GM23338 (cell line): ENCODE measurements around the gene ARAP1. TPM values are rescaled to one million over a fixed set of nuclear protein-coding genes. Genes with fewer than 3 reads are reported as not detected.
A peak's percentile ranks its signal among the peaks of the same experiment; 100 is the strongest.

Experiments
- ATAC-seq: fragments of 200-7000 bp; cut with Tn5 transposase; 3 replicates; pipeline ENCODE4 v1.9.1; 2020
- DNase-seq: peaks from one replicate; pipeline ENCODE4 v3.0.0-alpha.2; 2015; ENCODE audit warnings: low spot score
- H2AFZ ChIP-seq: fragments of 200-600 bp; sonication (generic); 2 replicates; pipeline ENCODE4 v1.8.0; 2016; ENCODE audit warnings: antibody characterized with exemption, mild to moderate bottlenecking, moderate library complexity
- H3F3A ChIP-seq: fragments of 200-600 bp; sonication (generic); replicated peaks from 2 replicates; pipeline ENCODE4 v1.8.0; 2017; ENCODE audit warnings: antibody characterized with exemption, mixed run types, low read depth
- H3K27ac ChIP-seq: fragments of 200-600 bp; sonication (generic); 2 replicates; pipeline ENCODE4 v1.6.1; 2016; ENCODE audit warnings: low read depth
- H3K27me3 ChIP-seq: fragments of 200-600 bp; sonication (generic); 2 replicates; pipeline ENCODE4 v1.8.0; 2016; ENCODE audit warnings: mild to moderate bottlenecking, mixed run types, moderate library complexity; ENCODE audit not compliant: insufficient read depth
- H3K36me3 ChIP-seq: fragments of 200-600 bp; sonication (generic); 2 replicates; pipeline ENCODE4 v1.8.0; 2016; ENCODE audit warnings: mild to moderate bottlenecking; ENCODE audit not compliant: insufficient read depth
- H3K4me1 ChIP-seq: fragments of 200-600 bp; sonication (generic); 2 replicates; pipeline ENCODE4 v1.8.0; 2016; ENCODE audit warnings: mild to moderate bottlenecking, moderate library complexity; ENCODE audit not compliant: insufficient read depth
- H3K4me2 ChIP-seq: fragments of 200-600 bp; sonication (generic); 2 replicates; pipeline ENCODE4 v1.7.1; 2017; ENCODE audit warnings: mixed run types
- H3K4me3 ChIP-seq: fragments of 200-600 bp; sonication (generic); 2 replicates; pipeline ENCODE4 v1.6.1; 2016; ENCODE audit warnings: mixed run types
- H3K79me2 ChIP-seq: fragments of 200-600 bp; sonication (generic); replicated peaks from 2 replicates; pipeline ENCODE4 v1.8.0; 2017; ENCODE audit warnings: mild to moderate bottlenecking; ENCODE audit not compliant: insufficient read depth
- H3K9me2 ChIP-seq: fragments of 200-600 bp; sonication (generic); 2 replicates; pipeline ENCODE4 v1.8.0; 2017; ENCODE audit not compliant: insufficient read depth
- H4K20me1 ChIP-seq: fragments of 200-600 bp; sonication (generic); replicated peaks from 2 replicates; pipeline ENCODE4 v1.8.0; 2017; ENCODE audit warnings: mild to moderate bottlenecking; ENCODE audit not compliant: insufficient read depth
- H3K27ac Mint-ChIP-seq: 2 replicates; pipeline ENCODE4 v1.8.0; 2020; ENCODE audit warnings: inconsistent platforms, mild to moderate bottlenecking, moderate library complexity, mixed read lengths
- H3K27me3 Mint-ChIP-seq: 3 replicates; pipeline ENCODE4 v1.8.0; 2022; ENCODE audit warnings: low read depth, mild to moderate bottlenecking, moderate library complexity, mixed read lengths, inconsistent platforms; ENCODE audit not compliant: insufficient read depth, poor library complexity
- H3K36me3 Mint-ChIP-seq: 3 replicates; pipeline ENCODE4 v1.8.0; 2021; ENCODE audit warnings: low read depth, mild to moderate bottlenecking, inconsistent platforms, moderate library complexity, mixed read lengths
- H3K4me1 Mint-ChIP-seq: 3 replicates; pipeline ENCODE4 v1.8.0; 2020; ENCODE audit warnings: mild to moderate bottlenecking, inconsistent platforms, mixed read lengths
- H3K4me3 Mint-ChIP-seq: 3 replicates; pipeline ENCODE4 v1.8.0; 2021; ENCODE audit warnings: moderate library complexity, mild to moderate bottlenecking, inconsistent platforms, mixed read lengths
- H3K9me3 Mint-ChIP-seq: 3 replicates; pipeline ENCODE4 v1.8.0; 2020; ENCODE audit warnings: moderate library complexity, mild to moderate bottlenecking, inconsistent platforms, mixed read lengths
- CREB1 ChIP-seq: fragments of 250-450 bp; sonication (Bioruptor Pico); IDR thresholded peaks from 2 replicates; pipeline ENCODE4 v1.5.0; 2020; ENCODE audit warnings: low read depth, mild to moderate bottlenecking, moderate library complexity
- CTCF ChIP-seq, 2 experiments: fragments of 200-600 bp in 1 of 2; sonication (generic) in 1 of 2; conservative IDR thresholded peaks; 2 replicates each; pipeline versions ENCODE4 v1.5.1 to v1.6.1; 2016 to 2017; ENCODE audit warnings: antibody characterized with exemption in 2 of 2, low read depth in 2 of 2, mild to moderate bottlenecking in 2 of 2, moderate library complexity in 1 of 2
- ETS1 ChIP-seq: IDR thresholded peaks from 2 replicates; pipeline ENCODE4 v1.6.1; 2016; ENCODE audit warnings: antibody characterized with exemption
- EZH2 ChIP-seq: fragments of 200-600 bp; sonication (generic); IDR thresholded peaks from one replicate; pipeline ENCODE4 v1.8.0; 2017; ENCODE audit warnings: antibody characterized with exemption, mild to moderate bottlenecking, low read depth; ENCODE audit not compliant: unreplicated experiment
- EZH2phosphoT487 ChIP-seq: fragments of 200-600 bp; sonication (generic); IDR thresholded peaks from one replicate; pipeline ENCODE4 v1.8.1; 2018; ENCODE audit warnings: antibody characterized with exemption; ENCODE audit not compliant: unreplicated experiment
- JUNB ChIP-seq: IDR thresholded peaks from one replicate; pipeline ENCODE4 v1.6.1; 2016; ENCODE audit warnings: antibody characterized with exemption; ENCODE audit not compliant: unreplicated experiment
- NANOG ChIP-seq: IDR thresholded peaks from 2 replicates; pipeline ENCODE4 v1.6.1; 2016; ENCODE audit warnings: antibody characterized with exemption, borderline replicate concordance
- POLR2AphosphoS5 ChIP-seq: IDR thresholded peaks from 2 replicates; pipeline ENCODE4 v1.6.1; 2016; ENCODE audit warnings: antibody characterized with exemption, low read depth
- STAT1 ChIP-seq: IDR thresholded peaks from one replicate; pipeline ENCODE4 v1.6.1; 2016; ENCODE audit warnings: antibody characterized with exemption; ENCODE audit not compliant: unreplicated experiment
- ZNF114 ChIP-seq: fragments of 250-450 bp; sonication (Bioruptor Pico); IDR thresholded peaks from 2 replicates; pipeline ENCODE4 v1.5.0; 2020; ENCODE audit warnings: mild to moderate bottlenecking, moderate library complexity
- ZNF331 ChIP-seq: fragments of 250-450 bp; sonication (Bioruptor Pico); IDR thresholded peaks from 2 replicates; pipeline ENCODE4 v1.5.0; 2020; ENCODE audit warnings: low read depth, mild to moderate bottlenecking, moderate library complexity
- ZNF462 ChIP-seq: fragments of 250-450 bp; sonication (Bioruptor Pico); IDR thresholded peaks from 2 replicates; pipeline ENCODE4 v1.5.0; 2020; ENCODE audit warnings: mild to moderate bottlenecking, moderate library complexity
- polyA plus RNA-seq: library from polyadenylated mRNA; unstranded; fragments of >200 nt; fragmentation: Nextera tagmentation; extraction: Ambion mirVana; gene quantifications from 2 replicates; pipeline ENCODE4 v1.2.1, GENCODE V29; 2016
- total RNA-seq: library from RNA; depleted of rRNA; stranded (reverse); fragments of >200 nt; shearing (Covaris generic); gene quantifications from 2 replicates; pipeline ENCODE4 v1.2.3, GENCODE V29; 2014

Gene ARAP1
- total and polyA plus RNA-seq, 2 experiments from 2014 or later = 24.5 to 116 TPM

- TF ChIP-seq ETS1 (no peak), ZNF114 (CRISPR knock-in tag) (no peak), NANOG (no peak), EZH2phosphoT487 (no peak)
Measured at GRCh38 chr11:72637926-72638325, 114.3 kb downstream of the ARAP1 start (continued).

- Mint-ChIP-seq H3K4me3 (no peak overlapping the region), H3K4me1 (peaks cover 39% of the 10 kb centered on the region), H3K27me3 (peaks cover 11% of the 10 kb centered on the region), H3K9me3 (no peaks in the 10 kb centered on the region), H3K36me3 (no peaks in the 10 kb centered on the region), H3K27ac (peak overlapping the region; percentile 12; the same call in 1 of the 2 replicates)
- H3F3A ChIP-seq = no peaks in the 10 kb centered on the region
- DNase-seq (no peak), ATAC-seq (no peak)
- no peaks in the 10 kb centered on the region; the same call in 1 of the 2 replicates for H4K20me1 ChIP-seq
- no peak overlapping the region for H2AFZ ChIP-seq
- H3K4me1 ChIP-seq = peaks cover 24% of the 10 kb centered on the region
- H3K36me3 ChIP-seq = no peaks in the 10 kb centered on the region
- H3K27me3 ChIP-seq = peaks cover 34% of the 10 kb centered on the region
- H3K4me3 ChIP-seq = no peak overlapping the region
- H3K27ac ChIP-seq = no peak overlapping the region
- H3K4me2 ChIP-seq = peak overlapping the region; percentile 62; the same call in 1 of the 2 replicates
- H3K9me2 ChIP-seq = no peaks in the 10 kb centered on the region
- no peaks in the 10 kb centered on the region for H3K79me2 ChIP-seq
- TF ChIP-seq POLR2AphosphoS5 (no peak), EZH2 (no peak), ZNF331 (CRISPR knock-in tag) (no peak), ETS1 (no peak), CREB1 (CRISPR knock-in tag) (no peak), ZNF114 (CRISPR knock-in tag) (no peak), CTCF (conservative IDR thresholded peaks at IDR 0.05; ENCODE audit: low read depth in 2 of 2) (no peak), STAT1 (no peak), ZNF462 (CRISPR knock-in tag) (no peak), JUNB (no peak), NANOG (no peak), EZH2phosphoT487 (no peak)
Measured at GRCh38 chr11:72637198-72637597, 115.0 kb downstream of the ARAP1 start.
